Trophoblast cell (in vitro differentiated cells and primary cell): ENCODE data around the gene FGR.

Experiments
- DNase-seq, 2 donors: peaks; one replicate each; pipeline ENCODE4 v3.0.0-alpha.2; 2016
- H2AFZ ChIP-seq: 2 replicates; pipeline ENCODE4 v1.6.1; 2013; ENCODE audit warnings: low read length, moderate library complexity, mild to moderate bottlenecking; ENCODE audit not compliant: insufficient read depth, poor library complexity
- H2AK5ac ChIP-seq: 2 replicates; pipeline ENCODE4 v1.6.1; 2013; ENCODE audit warnings: mild to moderate bottlenecking, low read length
- H2BK120ac ChIP-seq: 2 replicates; pipeline ENCODE4 v1.6.1; 2013; ENCODE audit warnings: low read length, mild to moderate bottlenecking, moderate library complexity; ENCODE audit not compliant: insufficient read depth, poor library complexity
- H2BK12ac ChIP-seq: 2 replicates; pipeline ENCODE4 v1.6.1; 2013; ENCODE audit warnings: mild to moderate bottlenecking, low read length, moderate library complexity
- H2BK5ac ChIP-seq: 2 replicates; pipeline ENCODE4 v1.6.1; 2013; ENCODE audit warnings: low read length, low read depth, moderate library complexity, mild to moderate bottlenecking; ENCODE audit not compliant: poor library complexity
- H3K14ac ChIP-seq: 2 replicates; pipeline ENCODE4 v1.6.1; 2013; ENCODE audit warnings: mild to moderate bottlenecking, low read length
- H3K18ac ChIP-seq: 2 replicates; pipeline ENCODE4 v1.6.1; 2013; ENCODE audit warnings: mild to moderate bottlenecking, low read length
- H3K23ac ChIP-seq: 2 replicates; pipeline ENCODE4 v1.6.1; 2013; ENCODE audit warnings: low read length
- H3K27ac ChIP-seq: 2 replicates; pipeline ENCODE4 v1.5.1; 2013; ENCODE audit warnings: low read depth, mild to moderate bottlenecking, inconsistent platforms, low read length, moderate library complexity
- H3K27me3 ChIP-seq: 2 replicates; pipeline ENCODE4 v1.6.1; 2013; ENCODE audit warnings: inconsistent platforms, mild to moderate bottlenecking, low read length, moderate library complexity; ENCODE audit not compliant: insufficient read depth
- H3K36me3 ChIP-seq, 2 experiments: 1 replicate in 1 of 2; 2 replicates in 1 of 2; pipeline ENCODE4 v1.6.1; 2013; ENCODE audit warnings: low read length in 2 of 2, mild to moderate bottlenecking in 2 of 2, moderate library complexity in 1 of 2; ENCODE audit not compliant: insufficient read depth in 2 of 2, control insufficient read depth in 1 of 2
- H3K4ac ChIP-seq: 2 replicates; pipeline ENCODE4 v1.6.1; 2013; ENCODE audit warnings: low read depth, mild to moderate bottlenecking, low read length, moderate library complexity
- H3K4me1 ChIP-seq, 2 experiments: 1 replicate in 1 of 2; 2 replicates in 1 of 2; pipeline ENCODE4 v1.6.1; 2013; ENCODE audit warnings: low read length in 2 of 2, mild to moderate bottlenecking in 2 of 2, moderate library complexity in 1 of 2; ENCODE audit not compliant: insufficient read depth in 2 of 2, control insufficient read depth in 1 of 2
- H3K4me2 ChIP-seq: 2 replicates; pipeline ENCODE4 v1.6.1; 2013; ENCODE audit warnings: inconsistent platforms, mild to moderate bottlenecking, low read length, moderate library complexity
- H3K4me3 ChIP-seq: 2 replicates; pipeline ENCODE4 v1.5.1; 2013; ENCODE audit warnings: mild to moderate bottlenecking, low read depth, low read length, inconsistent platforms
- H3K79me1 ChIP-seq: one replicate; pipeline ENCODE4 v1.6.1; 2013; ENCODE audit warnings: low read length
- H3K79me2 ChIP-seq: 2 replicates; pipeline ENCODE4 v1.6.1; 2013; ENCODE audit warnings: low read length, mild to moderate bottlenecking; ENCODE audit not compliant: control insufficient read depth, insufficient read depth, poor library complexity
- H3K9ac ChIP-seq: 2 replicates; pipeline ENCODE4 v1.6.1; 2013; ENCODE audit warnings: mild to moderate bottlenecking, low read length
- H3K9me3 ChIP-seq: 2 replicates; pipeline ENCODE4 v1.6.1; 2013; ENCODE audit warnings: low read depth, mild to moderate bottlenecking, control low read depth, inconsistent platforms, low read length; ENCODE audit not compliant: insufficient read depth
- H4K12ac ChIP-seq: 2 replicates; pipeline ENCODE4 v1.6.1; 2013; ENCODE audit warnings: low read depth, mild to moderate bottlenecking, low read length, moderate library complexity
- H4K8ac ChIP-seq: 2 replicates; pipeline ENCODE4 v1.6.1; 2013; ENCODE audit warnings: low read depth, mild to moderate bottlenecking, low read length, moderate library complexity
- H4K91ac ChIP-seq: one replicate; pipeline ENCODE4 v1.6.1; 2013; ENCODE audit warnings: low read depth, mild to moderate bottlenecking, low read length, moderate library complexity
- WGBS: extraction: QIAGEN DNeasy Blood & Tissue Kit; methylation state at CpG from one replicate; pipeline ENCODE4 v1.1.7; 2013; ENCODE audit warnings: missing lambda C conversion rate; ENCODE audit not compliant: insufficient read length, insufficient coverage; ENCODE audit errors: extremely low coverage; 5-methylcytosine and 5-hydroxymethylcytosine counted together

The FGR gene

GRCh38 chr1:27614625-27615344 lies 20.2 kb downstream of the FGR start:
- no peaks in the 10 kb centered on the region for H3K36me3 ChIP-seq
- H3K27me3 ChIP-seq: no peaks in the 10 kb centered on the region
- H3K9me3 ChIP-seq: peaks cover 5% of the 10 kb centered on the region
- no peak overlapping the region for H3K27ac ChIP-seq
- H3K14ac ChIP-seq: no peak overlapping the region
- no peaks in the 10 kb centered on the region for H3K79me1 ChIP-seq
- no peak overlapping the region for H2BK120ac ChIP-seq
- no peak overlapping the region for H3K4me3 ChIP-seq
- no peak overlapping the region for H3K9ac ChIP-seq
- H2BK12ac ChIP-seq: no peak overlapping the region
- no peak overlapping the region for H2AFZ ChIP-seq
- no peak overlapping the region for H2AK5ac ChIP-seq
- no peak overlapping the region for H4K91ac ChIP-seq
- no peak overlapping the region for H4K8ac ChIP-seq
- H2BK5ac ChIP-seq: no peak overlapping the region
- no peak overlapping the region for H4K12ac ChIP-seq
- H3K18ac ChIP-seq: no peak overlapping the region
- DNase-seq: no peak
- H3K23ac ChIP-seq: no peak overlapping the region
- H3K4ac ChIP-seq: no peak overlapping the region
- no peaks in the 10 kb centered on the region for H3K4me1 ChIP-seq
- peak overlapping the region; percentile 40 for H3K4me2 ChIP-seq
- no CpG with 5 or more reads among the region's 26 CpGs for WGBS
- H3K79me2 ChIP-seq: no peaks in the 10 kb centered on the region

- Histone ChIP-seq H3K18ac (no peak overlapping the region), H3K4me2 (peak overlapping the region; percentile 40), H3K4me3 (no peak overlapping the region), H3K14ac (no peak overlapping the region), H3K36me3 (no peaks in the 10 kb centered on the region), H3K4ac (no peak overlapping the region), H2AFZ (no peak overlapping the region), H2AK5ac (no peak overlapping the region), H3K27me3 (no peaks in the 10 kb centered on the region), H3K4me1 (peaks cover 0 to 1% of the 10 kb centered on the region in 2 experiments), H3K27ac (no peak overlapping the region), H3K79me2 (no peaks in the 10 kb centered on the region), H4K12ac (no peak overlapping the region), H3K23ac (no peak overlapping the region), H3K9ac (no peak overlapping the region), H3K9me3 (peaks cover 5% of the 10 kb centered on the region), H4K8ac (no peak overlapping the region), H4K91ac (no peak overlapping the region), H2BK12ac (no peak overlapping the region), H2BK5ac (no peak overlapping the region), H3K79me1 (no peaks in the 10 kb centered on the region), H2BK120ac (no peak overlapping the region)
- no peak for DNase-seq
- WGBS: no CpG with 5 or more reads among the region's 16 CpGs
These were observed 20.9 kb downstream of the FGR start for GRCh38 chr1:27614043-27614624.

- H3K4me1 ChIP-seq: peaks cover 6 to 8% of the 10 kb centered on the region in 2 experiments
These were observed 22.3 kb downstream of the FGR start for GRCh38 chr1:27612718-27613117.

GRCh38 chr1:27611450-27611849 lies 23.5 kb downstream of the FGR start:
- Histone ChIP-seq H3K4me1 (peaks cover 15 to 19% of the 10 kb centered on the region in 2 experiments), H3K18ac (no peak overlapping the region), H3K27me3 (no peaks in the 10 kb centered on the region), H3K9me3 (peaks cover 3% of the 10 kb centered on the region), H2BK120ac (no peak overlapping the region), H3K36me3 (no peaks in the 10 kb centered on the region), H2BK5ac (no peak overlapping the region), H2BK12ac (no peak overlapping the region), H3K4me2 (no peak overlapping the region), H3K23ac (no peak overlapping the region), H3K79me1 (peaks cover 9% of the 10 kb centered on the region), H4K12ac (no peak overlapping the region), H4K8ac (no peak overlapping the region), H4K91ac (no peak overlapping the region), H3K4me3 (no peak overlapping the region), H3K79me2 (no peaks in the 10 kb centered on the region), H3K14ac (no peak overlapping the region), H3K4ac (no peak overlapping the region), H3K27ac (no peak overlapping the region), H3K9ac (no peak overlapping the region), H2AK5ac (no peak overlapping the region), H2AFZ (no peak overlapping the region)
- no peak for DNase-seq
- WGBS: no CpG with 5 or more reads among the region's 4 CpGs

More at GRCh38 chr1:27612718-27613117, 22.3 kb downstream of the FGR start:
- H2BK12ac ChIP-seq: no peak overlapping the region
- no peak overlapping the region for H3K9ac ChIP-seq
- no peak overlapping the region for H4K12ac ChIP-seq
- H3K79me2 ChIP-seq: no peaks in the 10 kb centered on the region
- H3K36me3 ChIP-seq: no peaks in the 10 kb centered on the region
- H2AFZ ChIP-seq: no peak overlapping the region
- no peak overlapping the region for H2BK5ac ChIP-seq
- DNase-seq: no peak
- no CpG with 5 or more reads among the region's 12 CpGs for WGBS
- no peak overlapping the region for H3K23ac ChIP-seq
- H3K9me3 ChIP-seq: peaks cover 5% of the 10 kb centered on the region
- no peak overlapping the region for H2AK5ac ChIP-seq
- no peak overlapping the region for H3K4ac ChIP-seq
- no peak overlapping the region for H3K4me3 ChIP-seq
- no peak overlapping the region for H3K4me2 ChIP-seq
- no peak overlapping the region for H4K91ac ChIP-seq
- no peak overlapping the region for H2BK120ac ChIP-seq
- no peak overlapping the region for H3K18ac ChIP-seq
- no peak overlapping the region for H3K27ac ChIP-seq
- peaks cover 2% of the 10 kb centered on the region for H3K79me1 ChIP-seq
- no peak overlapping the region for H3K14ac ChIP-seq
- no peak overlapping the region for H4K8ac ChIP-seq
- no peaks in the 10 kb centered on the region for H3K27me3 ChIP-seq
